Measurements from ENCODE around the gene HYOU1.
"Not testable (repeated sequence)": the region's sequence is repeated elsewhere in the genome, so short reads cannot be mapped to it uniquely, and the experiment has no call there.

Gene HYOU1

GRCh38 chr11:119057000-119057769 lies at the start of gene HYOU1:
HYOU1 (minus strand) TSS chr11:119057205; CDS start chr11:119056160, 1,045 bp downstream.
- peak within 1 kb of the TSS; percentile 93 for H3K4me3 ChIP-seq (ENCODE audit: low read depth, low read length)
- peak; percentile 80 for DNase-seq (ENCODE audit: low read depth)
- TF ChIP-seq, protein P1, sequence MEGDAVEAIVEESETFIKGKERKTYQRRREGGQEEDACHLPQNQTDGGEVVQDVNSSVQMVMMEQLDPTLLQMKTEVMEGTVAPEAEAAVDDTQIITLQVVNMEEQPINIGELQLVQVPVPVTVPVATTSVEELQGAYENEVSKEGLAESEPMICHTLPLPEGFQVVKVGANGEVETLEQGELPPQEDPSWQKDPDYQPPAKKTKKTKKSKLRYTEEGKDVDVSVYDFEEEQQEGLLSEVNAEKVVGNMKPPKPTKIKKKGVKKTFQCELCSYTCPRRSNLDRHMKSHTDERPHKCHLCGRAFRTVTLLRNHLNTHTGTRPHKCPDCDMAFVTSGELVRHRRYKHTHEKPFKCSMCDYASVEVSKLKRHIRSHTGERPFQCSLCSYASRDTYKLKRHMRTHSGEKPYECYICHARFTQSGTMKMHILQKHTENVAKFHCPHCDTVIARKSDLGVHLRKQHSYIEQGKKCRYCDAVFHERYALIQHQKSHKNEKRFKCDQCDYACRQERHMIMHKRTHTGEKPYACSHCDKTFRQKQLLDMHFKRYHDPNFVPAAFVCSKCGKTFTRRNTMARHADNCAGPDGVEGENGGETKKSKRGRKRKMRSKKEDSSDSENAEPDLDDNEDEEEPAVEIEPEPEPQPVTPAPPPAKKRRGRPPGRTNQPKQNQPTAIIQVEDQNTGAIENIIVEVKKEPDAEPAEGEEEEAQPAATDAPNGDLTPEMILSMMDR (IDR thresholded peaks at IDR 0.05; ENCODE audit: control insufficient read depth, extremely low read depth, insufficient read depth) = peak; percentile 6

DNA sequence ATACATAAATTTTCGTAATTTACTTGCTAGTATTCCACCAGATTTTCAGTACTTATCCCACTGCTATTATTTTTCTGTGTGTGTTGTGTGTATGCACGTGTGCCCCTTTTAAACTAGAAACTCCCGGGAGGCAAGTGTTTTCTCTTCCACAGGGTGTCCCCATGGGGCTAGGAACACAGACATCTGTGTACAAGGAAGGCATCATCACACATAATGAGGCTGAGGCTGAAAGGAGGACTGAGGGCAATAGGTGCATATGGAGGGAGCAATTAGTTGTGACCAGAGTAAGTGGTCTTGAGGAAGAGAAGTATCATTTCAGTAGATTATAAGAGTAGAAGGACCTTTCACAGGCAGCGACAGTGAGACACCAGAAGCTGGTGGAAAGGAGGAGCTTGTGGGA lies 46.8 kb upstream of the HYOU1 start:
- no peak for DNase-seq (ENCODE audit: low read depth)
- TF ChIP-seq, protein P1 (IDR thresholded peaks at IDR 0.05; ENCODE audit: control insufficient read depth, extremely low read depth, insufficient read depth) = no peak
- no peak overlapping the region for H3K4me3 ChIP-seq (ENCODE audit: low read depth, low read length)

DNA sequence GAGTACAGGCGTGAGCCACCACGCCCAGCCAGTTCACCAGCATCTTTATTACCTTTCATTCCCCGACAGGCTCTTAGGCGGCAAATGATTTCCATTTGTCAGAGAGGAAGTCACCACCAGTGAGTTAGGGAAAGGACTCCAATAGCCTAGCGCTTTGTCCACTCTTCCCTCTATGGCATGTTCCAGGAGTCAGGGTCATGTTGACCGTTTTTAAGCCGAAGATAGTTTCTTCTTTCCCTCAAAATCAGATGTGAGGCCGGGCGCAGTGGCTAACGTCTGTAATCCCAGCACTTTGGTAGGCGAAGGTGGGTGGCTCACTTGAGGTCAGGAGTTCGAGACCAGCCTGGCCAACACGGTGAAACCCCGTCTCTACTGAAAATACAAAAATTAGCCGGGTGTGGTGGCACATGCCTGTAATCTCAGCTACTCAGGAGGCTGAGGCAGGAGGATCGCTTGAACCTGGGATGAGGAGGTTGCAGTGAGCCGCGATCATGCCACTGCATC lies 46.2 kb upstream of the HYOU1 start:
- DNase-seq (ENCODE audit: low read depth) = not testable (repeated sequence)
- H3K4me3 ChIP-seq (ENCODE audit: low read depth, low read length) = peak overlapping the region; percentile 82

DNA sequence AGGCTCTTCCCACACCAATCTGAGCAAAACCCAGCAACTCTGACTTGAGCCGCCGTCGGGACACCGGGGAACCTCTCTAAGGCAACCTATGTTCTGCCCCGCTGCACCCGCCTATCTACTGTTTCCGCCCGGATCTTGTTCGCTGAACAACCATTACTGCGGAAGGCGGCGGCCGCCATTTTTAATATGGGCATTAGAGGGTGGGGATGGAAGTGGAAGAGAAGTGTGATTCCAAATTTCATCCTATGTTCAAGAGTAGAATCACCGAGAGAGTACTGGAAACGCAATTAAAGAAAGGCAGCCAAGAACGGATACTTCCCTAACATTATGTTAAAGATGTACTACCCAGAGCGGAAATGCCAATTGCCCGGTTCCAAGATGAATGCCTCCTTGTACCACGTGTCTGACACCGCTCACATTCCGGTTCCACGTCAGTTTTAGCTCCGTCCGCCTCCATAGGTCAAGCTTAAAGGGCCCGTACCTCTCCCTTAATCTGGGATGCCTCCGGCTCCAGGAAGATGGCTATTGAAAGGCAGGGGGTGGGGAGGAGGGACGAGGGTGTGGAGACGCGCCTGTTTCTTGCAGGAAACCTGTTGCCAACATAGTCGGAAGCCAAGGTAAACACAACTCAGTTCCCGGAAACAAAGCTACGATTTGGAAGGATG lies 44.9 kb upstream of the HYOU1 start, which contains the start of gene DPAGT1:
TSS of gene DPAGT1 (minus strand) at position 95 of the 665 bp plus-strand sequence. CDS start 198 bp downstream, outside the sequence.
- TF ChIP-seq, protein P1 (IDR thresholded peaks at IDR 0.05; ENCODE audit: control insufficient read depth, extremely low read depth, insufficient read depth) = no peak
- peak; percentile 100 for DNase-seq (ENCODE audit: low read depth)
- H3K4me3 ChIP-seq (ENCODE audit: low read depth, low read length) = peak within 1 kb of the TSS; percentile 82

GRCh38 chr11:119100994-119101758 lies 44.2 kb upstream of the HYOU1 start:
- DNase-seq (ENCODE audit: low read depth) = no peak
- TF ChIP-seq, protein P1 (IDR thresholded peaks at IDR 0.05; ENCODE audit: control insufficient read depth, extremely low read depth, insufficient read depth) = no peak

GRCh38 chr11:119100246-119100970 lies 43.4 kb upstream of the HYOU1 start:
- H3K4me3 ChIP-seq (ENCODE audit: low read depth, low read length) = peak overlapping the region; percentile 82
- TF ChIP-seq, protein P1 (IDR thresholded peaks at IDR 0.05; ENCODE audit: control insufficient read depth, extremely low read depth, insufficient read depth) = peak; percentile 50
- DNase-seq (ENCODE audit: low read depth) = no peak

More at GRCh38 chr11:119100994-119101758, 44.2 kb upstream of the HYOU1 start:
- H3K4me3 ChIP-seq (ENCODE audit: low read depth, low read length) = peak overlapping the region; percentile 82
